ENCODE measurements around the gene DTD2. TPM values are rescaled to one million over a fixed set of nuclear protein-coding genes. Genes with fewer than 3 reads are reported as not detected.
A peak's percentile ranks its signal among the peaks of the same experiment; 100 is the strongest.

Gene DTD2
- total RNA-seq, 1 experiment from 2014 or later = 16.7 TPM

DNA sequence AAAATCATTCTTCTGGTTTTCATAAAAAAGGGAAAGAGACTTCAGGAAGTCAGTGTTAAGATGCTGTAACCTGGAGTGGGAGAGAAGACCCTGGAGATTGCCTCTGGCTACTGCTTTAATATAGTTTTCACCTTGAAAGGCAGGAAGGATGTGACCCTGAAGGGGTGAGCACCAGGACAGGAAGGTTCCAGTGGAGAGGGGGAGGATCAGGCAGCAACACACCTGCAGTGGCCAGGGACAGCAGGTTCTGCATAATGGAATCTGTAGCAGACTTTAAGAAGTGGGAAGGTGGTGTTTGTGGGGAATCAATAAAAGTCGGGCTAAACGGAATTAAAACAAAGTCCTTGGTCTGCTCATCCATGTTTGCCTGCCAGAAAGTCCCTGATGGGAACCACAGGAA, 30.6 kb downstream of the DTD2 start:
- peak overlapping the region; percentile 93 for H3K27ac Mint-ChIP-seq
- H3K27me3 Mint-ChIP-seq (ENCODE audit: low read depth) = no peaks in the 10 kb centered on the region
- peaks cover 16% of the 10 kb centered on the region for H3K4me1 Mint-ChIP-seq
- TF ChIP-seq ZNF416 (CRISPR knock-in tag; IDR thresholded peaks at IDR 0.05) (no peak), IRF1 (CRISPR knock-in tag; IDR thresholded peaks at IDR 0.05) (no peak), ZNF263 (CRISPR knock-in tag; IDR thresholded peaks at IDR 0.05; ENCODE audit: low read depth) (no peak), ZNF121 (CRISPR knock-in tag; IDR thresholded peaks at IDR 0.05) (no peak), ZNF138 (CRISPR knock-in tag; conservative IDR thresholded peaks at IDR 0.05) (no peak), ATF2 (CRISPR knock-in tag; IDR thresholded peaks at IDR 0.05; ENCODE audit: borderline replicate concordance, low read depth) (no peak), OVOL2 (CRISPR knock-in tag; IDR thresholded peaks at IDR 0.05; ENCODE audit: borderline replicate concordance) (no peak), RELA (CRISPR knock-in tag; IDR thresholded peaks at IDR 0.05; ENCODE audit: borderline replicate concordance) (no peak), ZNF219 (CRISPR knock-in tag; IDR thresholded peaks at IDR 0.05; ENCODE audit: borderline replicate concordance) (no peak)
- ATAC-seq (peak; percentile 83), DNase-seq (ENCODE audit: low spot score) (no peak)
- H3K36me3 Mint-ChIP-seq = peaks cover 4% of the 10 kb centered on the region; the same call in 1 of the 2 replicates
- CTCF ChIA-PET = interaction anchor here (1.6 to 1.7 kb wide), 2 partner anchors 9 to 30 kb away, joined by 3 to 4 read pairs; partner anchors contain the start of gene DTD2
- H3K4me3 Mint-ChIP-seq = 0 out of 2 replicates have a peak overlapping the region, but pooled peaks have one; percentile 2
- POLR2A ChIA-PET = no interaction called here
- H3K9me3 Mint-ChIP-seq = peaks cover 4% of the 10 kb centered on the region

GRCh38 chr14:31425905-31426304, 31.4 kb downstream of the DTD2 start:
- Mint-ChIP-seq H3K27me3 (ENCODE audit: low read depth) (no peaks in the 10 kb centered on the region), H3K4me3 (no peak overlapping the region)
- TF ChIP-seq TP53 (CRISPR knock-in tag; IDR thresholded peaks at IDR 0.05) (no peak), AR (CRISPR knock-in tag; IDR thresholded peaks at IDR 0.05) (no peak), RORB (CRISPR knock-in tag; IDR thresholded peaks at IDR 0.05) (no peak), FOXP4 (CRISPR knock-in tag; IDR thresholded peaks at IDR 0.05) (no peak)
- TF ChIP-seq, protein P1, sequence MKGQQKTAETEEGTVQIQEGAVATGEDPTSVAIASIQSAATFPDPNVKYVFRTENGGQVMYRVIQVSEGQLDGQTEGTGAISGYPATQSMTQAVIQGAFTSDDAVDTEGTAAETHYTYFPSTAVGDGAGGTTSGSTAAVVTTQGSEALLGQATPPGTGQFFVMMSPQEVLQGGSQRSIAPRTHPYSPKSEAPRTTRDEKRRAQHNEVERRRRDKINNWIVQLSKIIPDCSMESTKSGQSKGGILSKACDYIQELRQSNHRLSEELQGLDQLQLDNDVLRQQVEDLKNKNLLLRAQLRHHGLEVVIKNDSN (CRISPR knock-in tag; IDR thresholded peaks at IDR 0.05) = no peak
- TF ChIP-seq, protein P2, sequence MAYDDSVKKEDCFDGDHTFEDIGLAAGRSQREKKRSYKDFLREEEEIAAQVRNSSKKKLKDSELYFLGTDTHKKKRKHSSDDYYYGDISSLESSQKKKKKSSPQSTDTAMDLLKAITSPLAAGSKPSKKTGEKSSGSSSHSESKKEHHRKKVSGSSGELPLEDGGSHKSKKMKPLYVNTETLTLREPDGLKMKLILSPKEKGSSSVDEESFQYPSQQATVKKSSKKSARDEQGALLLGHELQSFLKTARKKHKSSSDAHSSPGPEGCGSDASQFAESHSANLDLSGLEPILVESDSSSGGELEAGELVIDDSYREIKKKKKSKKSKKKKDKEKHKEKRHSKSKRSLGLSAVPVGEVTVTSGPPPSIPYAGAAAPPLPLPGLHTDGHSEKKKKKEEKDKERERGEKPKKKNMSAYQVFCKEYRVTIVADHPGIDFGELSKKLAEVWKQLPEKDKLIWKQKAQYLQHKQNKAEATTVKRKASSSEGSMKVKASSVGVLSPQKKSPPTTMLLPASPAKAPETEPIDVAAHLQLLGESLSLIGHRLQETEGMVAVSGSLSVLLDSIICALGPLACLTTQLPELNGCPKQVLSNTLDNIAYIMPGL (CRISPR knock-in tag; IDR thresholded peaks at IDR 0.05) = no peak

More at GRCh38 chr14:31425905-31426304, 31.4 kb downstream of the DTD2 start:
- CTCF ChIA-PET = interaction anchor here (1.6 kb wide), 1 partner anchor 31 kb away, joined by 3 read pairs; the partner anchor contains the start of gene DTD2
- no peak overlapping the region for H3K27ac Mint-ChIP-seq
- POLR2A ChIA-PET = no interaction called here
- peaks cover 22% of the 10 kb centered on the region for H3K4me1 Mint-ChIP-seq
- ATAC-seq (no peak), DNase-seq (ENCODE audit: low spot score) (no peak)
- no peaks in the 10 kb centered on the region for H3K36me3 Mint-ChIP-seq
- no peaks in the 10 kb centered on the region for H3K9me3 Mint-ChIP-seq
